PC-9 (cell line): ENCODE results near the gene ADAT2. TPM values are rescaled to one million over a fixed set of nuclear protein-coding genes. Genes with fewer than 3 reads are reported as not detected.

Source experiments
- BruUV-seq: library from RNA; stranded (reverse); fragments of 400-500 nt; replicated peaks from 2 replicates; lab custom pipeline; 2021; lab: Mats Ljungman, UMichigan
- CTCF ChIA-PET: fragments of 300-600 bp; sonication (Branson Sonifier 250); formaldehyde crosslinking; loops from one replicate; lab custom pipeline; 2022; ENCODE audit warnings: antibody characterized with exemption; lab: Charles Lee
- POLR2A ChIA-PET: fragments of 300-600 bp; sonication (Branson Sonifier 250); formaldehyde crosslinking; loops from one replicate; lab custom pipeline; 2022; ENCODE audit warnings: antibody characterized with exemption; ENCODE audit not compliant: unreplicated experiment; lab: Charles Lee
- DNase-seq, 2 experiments: peaks; one replicate each; pipeline versions ENCODE4 v3.0.0 to v3.0.0-alpha.2; 2015 to 2022; ENCODE audit warnings: mixed read lengths in 1 of 2
- H2AFZ ChIP-seq: fragments of 200-600 bp; sonication (generic); 2 replicates; pipeline ENCODE4 v1.8.1; 2017; ENCODE audit warnings: antibody characterized with exemption
- H3F3A ChIP-seq: fragments of 200-600 bp; sonication (generic); 2 replicates; pipeline ENCODE4 v1.8.1; 2017; ENCODE audit warnings: antibody characterized with exemption, mild to moderate bottlenecking, low read depth; ENCODE audit not compliant: insufficient read depth
- H3K27ac ChIP-seq: fragments of 200-600 bp; sonication (generic); 2 replicates; pipeline ENCODE4 v1.6.1; 2016; ENCODE audit warnings: mixed run types
- H3K27me3 ChIP-seq: fragments of 200-600 bp; sonication (generic); 2 replicates; pipeline ENCODE4 v1.6.1; 2016; ENCODE audit warnings: low read depth, mixed run types; ENCODE audit not compliant: insufficient read depth
- H3K36me3 ChIP-seq: fragments of 200-600 bp; sonication (generic); 2 replicates; pipeline ENCODE4 v1.6.1; 2016; ENCODE audit warnings: low read depth, mixed run types
- H3K4me1 ChIP-seq: fragments of 200-600 bp; sonication (generic); replicated peaks from 2 replicates; pipeline ENCODE4 v1.6.1; 2016; ENCODE audit warnings: mixed run types; ENCODE audit not compliant: insufficient read depth
- H3K4me2 ChIP-seq: fragments of 200-600 bp; sonication (generic); 2 replicates; pipeline ENCODE4 v1.6.1; 2017; ENCODE audit warnings: mixed run types
- H3K4me3 ChIP-seq: fragments of 200-600 bp; sonication (generic); 2 replicates; pipeline ENCODE4 v1.6.1; 2016; ENCODE audit warnings: mixed run types
- H3K79me2 ChIP-seq: fragments of 200-600 bp; sonication (generic); 2 replicates; pipeline ENCODE4 v1.6.1; 2017; ENCODE audit warnings: low read depth, mixed run types
- H3K9me2 ChIP-seq: fragments of 200-600 bp; sonication (generic); 2 replicates; pipeline ENCODE4 v1.8.1; 2017; ENCODE audit warnings: mild to moderate bottlenecking; ENCODE audit not compliant: insufficient read depth
- H3K9me3 ChIP-seq: fragments of 200-600 bp; sonication (generic); 2 replicates; pipeline ENCODE4 v1.8.1; 2016; ENCODE audit warnings: low read depth; ENCODE audit not compliant: insufficient read depth
- H4K20me1 ChIP-seq: fragments of 200-600 bp; sonication (generic); 2 replicates; pipeline ENCODE4 v1.8.1; 2017; ENCODE audit not compliant: insufficient read depth
- EZH2 ChIP-seq: fragments of 200-600 bp; sonication (generic); IDR thresholded peaks from 2 replicates; pipeline ENCODE4 v1.8.0; 2017; ENCODE audit warnings: antibody characterized with exemption, low read depth
- intact Hi-C: fragments of 100-400 bp; cut with micrococcal nuclease; formaldehyde crosslinking; loops from one replicate; pipeline ENCODE4 v1.10.0; 2022; ENCODE audit not compliant: unreplicated experiment
- total RNA-seq: library from RNA; stranded (reverse); gene quantifications from 2 replicates; pipeline ENCODE4 v1.2.3, GENCODE V29; 2021
- TF ChIP-seq, protein P1 (sequence below): fragments of 200-600 bp; sonication (generic); conservative IDR thresholded peaks from 2 replicates; pipeline ENCODE4 v1.6.1; 2017; ENCODE audit warnings: mixed run types, antibody characterized with exemption, mild to moderate bottlenecking, moderate library complexity

Gene ADAT2
- total RNA-seq, 1 experiment from 2014 or later = 5.5 TPM

DNA sequence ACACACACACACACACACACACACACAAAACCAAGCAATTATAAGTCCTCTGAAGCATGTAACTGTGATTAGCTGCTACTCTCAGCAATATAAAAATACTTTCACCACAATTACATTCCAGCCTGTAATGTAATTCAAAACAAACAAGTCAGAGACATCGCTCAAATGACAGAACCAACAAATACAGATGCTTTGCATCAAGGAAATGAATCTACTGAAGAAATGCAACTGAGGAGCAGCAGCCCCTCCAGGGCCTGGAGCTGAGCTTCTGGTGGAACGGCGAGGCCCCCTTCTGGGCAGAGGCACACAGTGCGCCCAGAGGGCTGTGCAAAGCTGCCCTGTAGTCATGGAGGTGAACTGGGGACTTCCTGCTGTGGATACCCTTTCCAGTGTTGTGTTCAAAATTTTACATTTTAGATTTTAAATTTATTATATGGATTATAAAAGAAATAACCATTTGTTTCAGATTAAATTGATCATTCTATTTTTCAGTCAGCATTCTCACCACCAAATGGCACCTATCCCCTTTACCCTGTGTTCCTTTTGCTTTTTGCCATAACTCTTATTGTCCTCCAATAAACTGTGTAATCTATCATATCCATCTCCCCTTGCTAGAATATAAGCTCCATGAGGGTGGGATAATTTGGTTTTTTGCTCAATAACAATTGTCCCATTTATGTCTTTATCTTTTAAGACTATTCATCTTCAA is 23.2 kb downstream of the ADAT2 start:
- peak; percentile 80 to 86 for DNase-seq
- Histone ChIP-seq H2AFZ (no peak overlapping the region), H3K9me2 (no peaks in the 10 kb centered on the region), H3F3A (peaks cover 7% of the 10 kb centered on the region; the same call in 1 of the 2 replicates), H4K20me1 (no peaks in the 10 kb centered on the region), H3K4me1 (peaks cover 7% of the 10 kb centered on the region), H3K36me3 (no peaks in the 10 kb centered on the region), H3K4me2 (no peak overlapping the region), H3K27ac (no peak overlapping the region), H3K4me3 (no peak overlapping the region), H3K79me2 (no peaks in the 10 kb centered on the region), H3K27me3 (no peaks in the 10 kb centered on the region), H3K9me3 (no peaks in the 10 kb centered on the region)
- TF ChIP-seq EZH2 = no peak
- TF ChIP-seq, protein P1, sequence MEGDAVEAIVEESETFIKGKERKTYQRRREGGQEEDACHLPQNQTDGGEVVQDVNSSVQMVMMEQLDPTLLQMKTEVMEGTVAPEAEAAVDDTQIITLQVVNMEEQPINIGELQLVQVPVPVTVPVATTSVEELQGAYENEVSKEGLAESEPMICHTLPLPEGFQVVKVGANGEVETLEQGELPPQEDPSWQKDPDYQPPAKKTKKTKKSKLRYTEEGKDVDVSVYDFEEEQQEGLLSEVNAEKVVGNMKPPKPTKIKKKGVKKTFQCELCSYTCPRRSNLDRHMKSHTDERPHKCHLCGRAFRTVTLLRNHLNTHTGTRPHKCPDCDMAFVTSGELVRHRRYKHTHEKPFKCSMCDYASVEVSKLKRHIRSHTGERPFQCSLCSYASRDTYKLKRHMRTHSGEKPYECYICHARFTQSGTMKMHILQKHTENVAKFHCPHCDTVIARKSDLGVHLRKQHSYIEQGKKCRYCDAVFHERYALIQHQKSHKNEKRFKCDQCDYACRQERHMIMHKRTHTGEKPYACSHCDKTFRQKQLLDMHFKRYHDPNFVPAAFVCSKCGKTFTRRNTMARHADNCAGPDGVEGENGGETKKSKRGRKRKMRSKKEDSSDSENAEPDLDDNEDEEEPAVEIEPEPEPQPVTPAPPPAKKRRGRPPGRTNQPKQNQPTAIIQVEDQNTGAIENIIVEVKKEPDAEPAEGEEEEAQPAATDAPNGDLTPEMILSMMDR = peak; percentile 96
- ChIA-PET CTCF (interaction anchor here (0.6 to 1.7 kb wide), 4 partner anchors 23 to 953 kb away, joined by 4 to 8 read pairs (median 6); partner anchors contain the start of genes ADAT2 and PEX3), POLR2A (interaction anchor here (0.6 kb wide), 1 partner anchor 30 kb away, joined by 3 read pairs; no protein-coding TSS in a partner anchor)
- BruUV-seq = no TSS peak
- intact Hi-C loops = loop anchor here (1.0 to 10.0 kb wide), 13 partner anchors 30 to 1280 kb away; partner anchors contain the start of genes AIG1, NMBR and VTA1

DNA sequence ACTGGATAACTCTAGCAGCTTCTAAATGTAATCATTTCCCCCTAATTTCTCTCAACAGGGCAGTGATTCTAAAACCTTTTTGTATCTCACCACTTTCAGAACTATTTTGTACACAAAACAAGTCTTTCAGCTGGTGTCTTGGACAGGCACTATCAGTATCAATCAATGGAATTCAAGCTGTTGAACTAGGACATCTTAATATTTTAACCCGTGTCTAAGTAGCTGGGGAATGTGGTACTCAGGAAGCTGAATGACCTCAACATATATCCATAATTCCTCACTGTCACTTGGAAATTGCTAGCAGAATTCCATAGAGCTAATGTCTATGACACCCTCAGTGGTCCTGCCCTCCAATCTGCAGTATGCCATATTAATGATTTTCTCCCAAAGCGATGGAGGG is 24.5 kb downstream of the ADAT2 start:
- Histone ChIP-seq H3K4me2 (no peak overlapping the region), H3K9me3 (no peaks in the 10 kb centered on the region), H4K20me1 (no peaks in the 10 kb centered on the region), H3K36me3 (no peaks in the 10 kb centered on the region), H3F3A (peaks cover 7% of the 10 kb centered on the region; the same call in 1 of the 2 replicates), H2AFZ (no peak overlapping the region), H3K79me2 (no peaks in the 10 kb centered on the region), H3K4me1 (peaks cover 7% of the 10 kb centered on the region), H3K9me2 (no peaks in the 10 kb centered on the region), H3K27me3 (no peaks in the 10 kb centered on the region), H3K4me3 (no peak overlapping the region), H3K27ac (no peak overlapping the region)
- ChIA-PET POLR2A (no interaction called here), CTCF (interaction anchor here (0.6 kb wide), 2 partner anchors 198 to 705 kb away, joined by 3 read pairs; no protein-coding TSS in a partner anchor)
- intact Hi-C loops = loop anchor here (2.0 to 10.0 kb wide), 6 partner anchors 29 to 1279 kb away; partner anchors contain the start of genes NMBR and VTA1
- TF ChIP-seq EZH2 = no peak
- BruUV-seq = no TSS peak
- DNase-seq = no peak

DNA sequence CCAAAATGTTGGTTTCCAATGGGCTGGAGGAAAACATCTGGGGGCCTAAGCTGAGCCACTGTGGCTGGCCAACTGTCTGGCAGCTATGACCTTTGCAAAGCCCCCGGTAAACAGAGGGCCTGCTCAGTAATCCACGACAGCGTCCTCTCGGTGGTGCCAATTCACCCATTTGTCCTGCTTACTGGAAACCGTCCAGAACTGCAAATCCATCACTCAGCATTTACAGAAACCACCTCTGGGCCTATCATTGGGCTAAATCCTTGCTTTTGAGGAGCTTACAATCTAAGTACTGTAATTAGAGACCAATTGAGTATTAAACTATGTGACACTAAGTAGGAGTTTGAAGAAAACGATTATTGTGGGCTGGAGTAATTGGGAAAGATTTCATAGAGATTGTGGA is 31.0 kb downstream of the ADAT2 start:
- Histone ChIP-seq H3K27me3 (no peaks in the 10 kb centered on the region), H3K4me2 (no peak overlapping the region), H3K9me3 (no peaks in the 10 kb centered on the region), H3K4me3 (no peak overlapping the region), H2AFZ (no peak overlapping the region), H3K27ac (no peak overlapping the region), H4K20me1 (no peaks in the 10 kb centered on the region), H3K4me1 (no peaks in the 10 kb centered on the region), H3K79me2 (no peaks in the 10 kb centered on the region), H3F3A (no peaks in the 10 kb centered on the region), H3K9me2 (no peaks in the 10 kb centered on the region), H3K36me3 (no peaks in the 10 kb centered on the region)
- DNase-seq = no peak
- intact Hi-C loops = no loop called here
- POLR2A ChIA-PET = no interaction called here
- no peak for TF ChIP-seq EZH2
- TF ChIP-seq, protein P1 = no peak
- CTCF ChIA-PET = interaction anchor here (0.6 kb wide), 1 partner anchor 83 kb away, joined by 3 read pairs; no protein-coding TSS in a partner anchor
- no TSS peak for BruUV-seq
